ENCODE data around the gene OGFRL1. TPM values are rescaled to one million over a fixed set of nuclear protein-coding genes. Genes with fewer than 3 reads are reported as not detected.

Gene OGFRL1
- total and polyA plus RNA-seq, 4 donors, result 0.71 to 9.3 (median 3.3) TPM

GRCh38 chr6:71345476-71346333, 57.1 kb downstream of the OGFRL1 start:
- TF ChIP-seq FOXA1 (IDR thresholded peaks at IDR 0.05) (no peak), NR2F2 (IDR thresholded peaks at IDR 0.05) (no peak), EGR1 (IDR thresholded peaks at IDR 0.05; ENCODE audit: low read depth in 2 of 2) (no peak), HNF4G (IDR thresholded peaks at IDR 0.05) (no peak)
- Histone ChIP-seq H3K9me3 (ENCODE audit: control insufficient read depth in 4 of 4, low read length in 3 of 4) (no peaks in the 10 kb centered on the region), H3K27me3 (ENCODE audit: control insufficient read depth in 4 of 4, insufficient read depth in 4 of 4, low read length in 3 of 4) (no peaks in the 10 kb centered on the region), H3K4me1 (ENCODE audit: control insufficient read depth in 4 of 4, insufficient read depth in 4 of 4, low read length in 3 of 4) (peaks cover 0 to 9% (median 7%) of the 10 kb centered on the region in 4 donors), H3K4me3 (ENCODE audit: low read depth in 1 of 3, low read length in 3 of 3) (no peak overlapping the region), H3K9ac (ENCODE audit: low read depth in 1 of 2, low read length in 2 of 2) (no peak overlapping the region), H3K27ac (ENCODE audit: low read depth in 1 of 2, low read length in 2 of 2) (no peak overlapping the region), H3K36me3 (ENCODE audit: control insufficient read depth in 4 of 4, insufficient read depth in 3 of 4, low read depth in 1 of 4, low read length in 3 of 4) (no peaks in the 10 kb centered on the region)
- 88% methylated on average over 5 of the region's 5 CpGs for WGBS
- no peak for DNase-seq (ENCODE audit: low spot score)

GRCh38 chr6:71346334-71346694, 57.7 kb downstream of the OGFRL1 start:
- no peaks in the 10 kb centered on the region for H3K27me3 ChIP-seq (ENCODE audit: control insufficient read depth in 4 of 4, insufficient read depth in 4 of 4, low read length in 3 of 4)
- DNase-seq (ENCODE audit: low spot score), result no peak
- H3K4me3 ChIP-seq (ENCODE audit: low read depth in 1 of 3, low read length in 3 of 3), result no peak overlapping the region
- no peak overlapping the region for H3K9ac ChIP-seq (ENCODE audit: low read depth in 1 of 2, low read length in 2 of 2)
- no peaks in the 10 kb centered on the region for H3K9me3 ChIP-seq (ENCODE audit: control insufficient read depth in 4 of 4, low read length in 3 of 4)
- peaks cover 0 to 11% (median 7%) of the 10 kb centered on the region in 4 donors for H3K4me1 ChIP-seq (ENCODE audit: control insufficient read depth in 4 of 4, insufficient read depth in 4 of 4, low read length in 3 of 4)
- H3K36me3 ChIP-seq (ENCODE audit: control insufficient read depth in 4 of 4, insufficient read depth in 3 of 4, low read depth in 1 of 4, low read length in 3 of 4), result no peaks in the 10 kb centered on the region
- H3K27ac ChIP-seq (ENCODE audit: low read depth in 1 of 2, low read length in 2 of 2), result no peak overlapping the region
- TF ChIP-seq NR2F2 (IDR thresholded peaks at IDR 0.05) (no peak), EGR1 (IDR thresholded peaks at IDR 0.05; ENCODE audit: low read depth in 2 of 2) (no peak), ZBTB33 (IDR thresholded peaks at IDR 0.05) (no peak), FOXA2 (IDR thresholded peaks at IDR 0.05) (no peak), JUND (IDR thresholded peaks at IDR 0.05) (no peak), ATF3 (IDR thresholded peaks at IDR 0.05) (no peak), HNF4A (conservative IDR thresholded peaks at IDR 0.05) (no peak), SP1 (IDR thresholded peaks at IDR 0.05) (no peak), HNF4G (IDR thresholded peaks at IDR 0.05) (no peak), GABPA (IDR thresholded peaks at IDR 0.05 in 1 of 2, conservative IDR thresholded peaks at IDR 0.05 in 1 of 2) (no peak), RXRA (IDR thresholded peaks at IDR 0.05) (no peak), TAF1 (conservative IDR thresholded peaks at IDR 0.05) (no peak), REST (IDR thresholded peaks at IDR 0.05) (no peak), YY1 (IDR thresholded peaks at IDR 0.05) (no peak), RAD21 (IDR thresholded peaks at IDR 0.05) (no peak)

Data from liver (tissue), 9 donors.